K562 (cell line): ENCODE measurements around the gene ATRAID. TPM values are rescaled to one million over a fixed set of nuclear protein-coding genes. Genes with fewer than 3 reads are reported as not detected.

ENCODE experiments used
- BMI1 ChIP-seq: fragments of 150-350 bp; IDR thresholded peaks from 2 replicates; pipeline ENCODE4 v1.6.1; 2014; ENCODE audit warnings: low read length
- CLOCK ChIP-seq: fragments of 250-450 bp; sonication (Bioruptor Pico); IDR thresholded peaks from 2 replicates; pipeline ENCODE4 v1.4.0; 2020; ENCODE audit warnings: mild to moderate bottlenecking, moderate library complexity, borderline replicate concordance
- E2F4 ChIP-seq: sonication (generic); formaldehyde crosslinking; IDR thresholded peaks from 2 replicates; pipeline ENCODE4 v1.8.0; 2022; ENCODE audit warnings: mild to moderate bottlenecking, low read depth, missing genetic modification reagents
- L3MBTL2 ChIP-seq: fragments of 450-650 bp; IDR thresholded peaks from 2 replicates; pipeline ENCODE4 v1.6.1; 2016; ENCODE audit warnings: mild to moderate bottlenecking, moderate library complexity
- SREBF1 ChIP-seq: fragments of 150-350 bp; IDR thresholded peaks from 2 replicates; pipeline ENCODE4 v1.6.1; 2014; ENCODE audit warnings: antibody characterized with exemption, low read depth, low read length, borderline replicate concordance
- STAT5A ChIP-seq: IDR thresholded peaks from 2 replicates; pipeline ENCODE4 v1.6.1; 2012; ENCODE audit warnings: low read length, inconsistent platforms, borderline replicate concordance
- ZNF282 ChIP-seq: sonication (generic); formaldehyde crosslinking; IDR thresholded peaks from 2 replicates; pipeline ENCODE4 v1.8.1; 2023; ENCODE audit warnings: missing genetic modification reagents
- polyA plus RNA-seq, 8 experiments: library from polyadenylated mRNA; depleted of rRNA in 4 of 8; stranded (reverse) in 5 of 8; unstranded in 3 of 8; fragments of >200 nt; fragmentation: Nextera tagmentation in 2 of 8; fragmentation: Illumina TruSeq in 1 of 8; extraction: Ambion mirVana in 2 of 8; extraction: Trizol in 1 of 8; gene quantifications; 2 replicates each; pipeline versions ENCODE4 v1.2.1 to v1.2.3, GENCODE V29; 2011 to 2014; ENCODE audit warnings: inconsistent platforms in 1 of 8, missing spikeins in 1 of 8
- total RNA-seq, 7 experiments: library from RNA; depleted of rRNA in 6 of 7; stranded (reverse); fragments of >200 nt in 6 of 7; fragmentation: Illumina TruSeq in 2 of 7; extraction: Trizol in 2 of 7; gene quantifications; 2 replicates each; pipeline versions ENCODE4 v1.2.1 to v1.2.3, GENCODE V29; 2011 to 2021; ENCODE audit warnings: low replicate concordance in 1 of 7
- TF ChIP-seq, protein P1 (sequence below), 2 experiments: fragments of 450-650 bp in 1 of 2; sonication (generic) in 1 of 2; formaldehyde crosslinking in 1 of 2; IDR thresholded peaks; 2 replicates each; pipeline versions ENCODE4 v1.7.1 to v1.9.0; 2016 to 2022; ENCODE audit warnings: inconsistent platforms in 1 of 2, mild to moderate bottlenecking in 1 of 2, missing genetic modification reagents in 1 of 2
- TF ChIP-seq, protein P2 (sequence below): sonication (generic); formaldehyde crosslinking; IDR thresholded peaks from 2 replicates; pipeline ENCODE4 v1.8.0; 2022; ENCODE audit warnings: mild to moderate bottlenecking, missing genetic modification reagents, borderline replicate concordance

The ATRAID gene
- total and polyA plus RNA-seq, 9 of the 15 experiments (the other 6 are each of a cell fraction or from before 2014, with no cell fraction given) = 70.2 to 187 (median 108) TPM

- TF ChIP-seq E2F4 = peak; percentile 40; the same call in 1 of the 2 replicates
- no peak for TF ChIP-seq CLOCK (CRISPR knock-in tag)
- TF ChIP-seq, protein P1, sequence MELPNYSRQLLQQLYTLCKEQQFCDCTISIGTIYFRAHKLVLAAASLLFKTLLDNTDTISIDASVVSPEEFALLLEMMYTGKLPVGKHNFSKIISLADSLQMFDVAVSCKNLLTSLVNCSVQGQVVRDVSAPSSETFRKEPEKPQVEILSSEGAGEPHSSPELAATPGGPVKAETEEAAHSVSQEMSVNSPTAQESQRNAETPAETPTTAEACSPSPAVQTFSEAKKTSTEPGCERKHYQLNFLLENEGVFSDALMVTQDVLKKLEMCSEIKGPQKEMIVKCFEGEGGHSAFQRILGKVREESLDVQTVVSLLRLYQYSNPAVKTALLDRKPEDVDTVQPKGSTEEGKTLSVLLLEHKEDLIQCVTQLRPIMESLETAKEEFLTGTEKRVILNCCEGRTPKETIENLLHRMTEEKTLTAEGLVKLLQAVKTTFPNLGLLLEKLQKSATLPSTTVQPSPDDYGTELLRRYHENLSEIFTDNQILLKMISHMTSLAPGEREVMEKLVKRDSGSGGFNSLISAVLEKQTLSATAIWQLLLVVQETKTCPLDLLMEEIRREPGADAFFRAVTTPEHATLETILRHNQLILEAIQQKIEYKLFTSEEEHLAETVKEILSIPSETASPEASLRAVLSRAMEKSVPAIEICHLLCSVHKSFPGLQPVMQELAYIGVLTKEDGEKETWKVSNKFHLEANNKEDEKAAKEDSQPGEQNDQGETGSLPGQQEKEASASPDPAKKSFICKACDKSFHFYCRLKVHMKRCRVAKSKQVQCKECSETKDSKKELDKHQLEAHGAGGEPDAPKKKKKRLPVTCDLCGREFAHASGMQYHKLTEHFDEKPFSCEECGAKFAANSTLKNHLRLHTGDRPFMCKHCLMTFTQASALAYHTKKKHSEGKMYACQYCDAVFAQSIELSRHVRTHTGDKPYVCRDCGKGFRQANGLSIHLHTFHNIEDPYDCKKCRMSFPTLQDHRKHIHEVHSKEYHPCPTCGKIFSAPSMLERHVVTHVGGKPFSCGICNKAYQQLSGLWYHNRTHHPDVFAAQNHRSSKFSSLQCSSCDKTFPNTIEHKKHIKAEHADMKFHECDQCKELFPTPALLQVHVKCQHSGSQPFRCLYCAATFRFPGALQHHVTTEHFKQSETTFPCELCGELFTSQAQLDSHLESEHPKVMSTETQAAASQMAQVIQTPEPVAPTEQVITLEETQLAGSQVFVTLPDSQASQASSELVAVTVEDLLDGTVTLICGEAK (IDR thresholded peaks at IDR 0.05) = peak; percentile 48; the same call in 1 of the 2 replicates
- TF ChIP-seq, protein P1 (CRISPR knock-in tag; IDR thresholded peaks at IDR 0.05) = no peak
- TF ChIP-seq SREBF1 = 0 out of 2 replicates have a peak, but pooled peaks have one; percentile 12
- peak; percentile 89; the same call in 1 of the 2 replicates for TF ChIP-seq ZNF282
- no peak for TF ChIP-seq BMI1
- TF ChIP-seq, protein P2, sequence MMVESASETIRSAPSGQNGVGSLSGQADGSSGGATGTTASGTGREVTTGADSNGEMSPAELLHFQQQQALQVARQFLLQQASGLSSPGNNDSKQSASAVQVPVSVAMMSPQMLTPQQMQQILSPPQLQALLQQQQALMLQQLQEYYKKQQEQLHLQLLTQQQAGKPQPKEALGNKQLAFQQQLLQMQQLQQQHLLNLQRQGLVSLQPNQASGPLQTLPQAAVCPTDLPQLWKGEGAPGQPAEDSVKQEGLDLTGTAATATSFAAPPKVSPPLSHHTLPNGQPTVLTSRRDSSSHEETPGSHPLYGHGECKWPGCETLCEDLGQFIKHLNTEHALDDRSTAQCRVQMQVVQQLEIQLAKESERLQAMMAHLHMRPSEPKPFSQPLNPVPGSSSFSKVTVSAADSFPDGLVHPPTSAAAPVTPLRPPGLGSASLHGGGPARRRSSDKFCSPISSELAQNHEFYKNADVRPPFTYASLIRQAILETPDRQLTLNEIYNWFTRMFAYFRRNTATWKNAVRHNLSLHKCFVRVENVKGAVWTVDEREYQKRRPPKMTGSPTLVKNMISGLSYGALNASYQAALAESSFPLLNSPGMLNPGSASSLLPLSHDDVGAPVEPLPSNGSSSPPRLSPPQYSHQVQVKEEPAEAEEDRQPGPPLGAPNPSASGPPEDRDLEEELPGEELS (CRISPR knock-in tag) = peak; percentile 67; the same call in 1 of the 2 replicates
- TF ChIP-seq STAT5A = no peak
- peak; percentile 96 for TF ChIP-seq L3MBTL2
Measured at GRCh38 chr2:27217173-27218121, 5.6 kb downstream of the ATRAID start, which contains the start of gene CAD (continued).
